ACHN (cell line): ENCODE data around the gene PTGR1.
"Not testable (repeated sequence)": the region's sequence is repeated elsewhere in the genome, so short reads cannot be mapped to it uniquely, and the experiment has no call there.

ENCODE experiments used
- DNase-seq: peaks from one replicate; pipeline ENCODE4 v3.0.0-alpha.2; 2015
- in situ Hi-C: cut with HindIII; loops from 2 replicates; pipeline ENCODE4 v1.10.0; 2017; ENCODE audit warnings: low sequenced_read_pairs, low pct_ligation_motif_present, low pct_unique_long_range_greater_than_20kb

The PTGR1 gene

GRCh38 chr9:111621895-111622480, 22.5 kb upstream of the PTGR1 start:
- DNase-seq: peak; percentile 43
- in situ Hi-C loops: no loop called here

GRCh38 chr9:111617349-111617748, 17.9 kb upstream of the PTGR1 start:
- DNase-seq, in situ Hi-C loops: not testable (repeated sequence)

GRCh38 chr9:111615928-111616327, 16.5 kb upstream of the PTGR1 start:
- in situ Hi-C loops: no loop called here
- no peak for DNase-seq

DNA sequence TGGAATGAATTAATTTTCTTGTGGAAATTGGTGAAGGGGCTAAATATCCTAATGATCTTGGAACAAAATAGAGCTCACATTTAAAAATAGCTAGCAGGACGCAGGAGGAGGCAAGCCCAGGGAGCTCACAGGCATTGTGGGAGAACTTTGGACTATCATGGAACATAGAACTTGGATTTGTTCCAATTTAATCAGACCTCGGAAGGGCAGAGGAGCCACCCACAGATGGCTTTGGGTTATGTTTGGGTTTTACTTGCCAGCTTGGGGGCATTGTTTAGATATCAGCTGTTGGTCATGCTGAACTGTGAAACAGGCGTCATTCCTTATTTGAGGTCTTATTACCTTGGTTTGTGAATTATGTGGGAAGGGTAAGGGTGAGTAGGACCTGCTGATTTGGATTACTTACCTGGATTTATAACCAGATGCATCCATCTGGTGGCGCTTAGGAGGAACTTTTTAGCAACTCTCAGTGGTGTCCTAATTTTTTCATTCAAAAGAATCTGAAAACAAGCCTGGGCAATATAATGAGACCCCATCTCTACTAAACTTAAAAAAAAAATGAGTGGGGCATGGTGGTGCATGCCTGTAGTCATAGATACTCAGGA, 14.1 kb upstream of the PTGR1 start:
- DNase-seq: no peak
- in situ Hi-C loops: no loop called here

GRCh38 chr9:111610845-111611244, 11.4 kb upstream of the PTGR1 start:
- in situ Hi-C loops: no loop called here

DNA sequence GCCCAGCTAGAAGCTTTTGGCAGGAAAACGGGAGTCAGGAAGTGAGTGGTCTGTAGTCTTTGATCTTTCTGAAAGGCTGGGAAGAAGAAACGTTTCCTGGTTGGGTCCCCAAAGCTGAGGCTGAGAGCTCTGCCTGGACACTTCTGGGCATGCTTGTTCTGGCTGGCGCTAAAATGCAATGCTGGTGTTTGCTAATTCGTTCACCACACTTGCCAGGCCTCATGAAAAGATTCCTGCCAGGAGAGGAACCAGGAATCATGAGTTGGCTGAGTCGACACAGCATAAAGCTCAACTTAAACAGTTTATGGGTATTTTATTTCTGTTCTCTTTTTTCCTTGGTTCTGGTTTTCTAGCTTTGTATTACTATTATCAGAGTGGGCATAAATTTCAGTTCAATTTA, 10.7 kb upstream of the PTGR1 start:
- in situ Hi-C loops: no loop called here
- DNase-seq: no peak

More at GRCh38 chr9:111610845-111611244, 11.4 kb upstream of the PTGR1 start:
- no peak for DNase-seq

DNA sequence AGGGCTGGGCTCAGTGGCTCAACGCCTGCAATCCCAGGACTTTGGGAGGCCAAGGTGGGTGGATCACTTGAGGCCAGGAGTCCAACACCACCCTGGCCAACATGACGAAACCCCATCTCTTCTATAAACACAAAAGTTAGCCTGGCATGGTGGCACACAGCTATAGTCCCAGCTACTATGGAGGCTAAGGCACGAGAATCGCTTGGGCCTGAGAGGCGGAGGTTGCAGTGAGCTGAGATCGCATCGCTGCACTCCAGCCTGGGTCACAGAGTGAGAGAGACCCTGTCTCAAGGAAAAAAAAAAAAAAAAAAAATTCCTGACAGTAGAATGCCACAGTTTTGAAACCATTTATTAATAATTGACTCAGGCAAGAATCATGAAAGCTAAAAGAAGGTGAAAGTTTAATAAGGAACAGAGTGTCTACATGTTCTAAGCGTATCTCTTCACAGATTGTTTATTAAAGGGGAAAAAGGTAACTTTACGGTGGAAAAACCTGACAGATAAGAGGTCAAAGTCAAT, 5.7 kb upstream of the PTGR1 start:
- peak; percentile 5 for DNase-seq

DNA sequence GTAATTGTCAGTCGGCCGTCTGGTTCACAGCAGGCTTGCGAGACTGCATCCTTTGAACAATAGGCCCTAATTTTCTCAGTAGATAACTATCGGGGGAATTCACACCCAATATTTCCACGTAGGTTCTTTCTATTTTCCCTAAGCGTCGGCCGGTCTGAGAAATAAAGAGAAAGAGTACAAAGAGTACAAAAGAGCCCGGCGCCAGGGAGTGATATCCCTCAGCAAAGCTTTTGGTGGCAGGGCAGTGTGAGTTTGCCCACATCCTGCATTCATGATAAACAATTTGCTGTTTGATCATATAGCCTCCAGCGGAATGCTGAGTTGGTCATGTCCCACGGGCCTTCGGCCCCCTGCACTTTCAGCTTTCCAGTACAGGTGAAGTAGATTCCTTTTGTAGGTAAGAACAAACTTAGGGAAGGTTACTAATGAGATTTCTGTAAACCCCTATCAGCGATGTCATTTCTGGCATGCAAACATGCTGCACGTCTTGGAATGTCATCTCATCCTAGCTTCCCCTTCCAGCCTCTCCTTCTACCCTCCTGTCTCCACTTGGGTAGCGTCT, 4.7 kb upstream of the PTGR1 start:
- in situ Hi-C loops: no loop called here
- no peak for DNase-seq

More for the DNA sequence above, 5.7 kb upstream of the PTGR1 start:
- in situ Hi-C loops: no loop called here

DNA sequence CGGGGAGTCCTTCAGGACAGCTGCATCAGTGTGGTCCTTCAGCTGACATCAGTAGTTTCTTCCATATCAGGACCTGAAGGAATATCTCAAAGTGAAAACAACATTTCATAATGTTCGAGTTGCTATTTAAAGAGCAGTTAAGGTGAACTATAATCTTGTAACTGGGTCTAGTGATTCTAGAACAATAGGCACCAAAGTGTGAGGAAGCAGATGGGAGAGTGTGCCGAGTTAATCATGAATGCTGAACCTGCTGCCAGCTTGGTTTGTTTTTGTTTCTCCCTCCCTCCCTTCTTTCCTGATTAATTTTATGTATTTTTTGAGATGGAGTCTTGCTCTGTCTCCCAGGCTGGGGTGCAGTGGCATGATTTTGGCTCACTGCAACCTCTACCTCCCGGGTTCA, 3.6 kb upstream of the PTGR1 start:
- DNase-seq: no peak
- in situ Hi-C loops: no loop called here

DNA sequence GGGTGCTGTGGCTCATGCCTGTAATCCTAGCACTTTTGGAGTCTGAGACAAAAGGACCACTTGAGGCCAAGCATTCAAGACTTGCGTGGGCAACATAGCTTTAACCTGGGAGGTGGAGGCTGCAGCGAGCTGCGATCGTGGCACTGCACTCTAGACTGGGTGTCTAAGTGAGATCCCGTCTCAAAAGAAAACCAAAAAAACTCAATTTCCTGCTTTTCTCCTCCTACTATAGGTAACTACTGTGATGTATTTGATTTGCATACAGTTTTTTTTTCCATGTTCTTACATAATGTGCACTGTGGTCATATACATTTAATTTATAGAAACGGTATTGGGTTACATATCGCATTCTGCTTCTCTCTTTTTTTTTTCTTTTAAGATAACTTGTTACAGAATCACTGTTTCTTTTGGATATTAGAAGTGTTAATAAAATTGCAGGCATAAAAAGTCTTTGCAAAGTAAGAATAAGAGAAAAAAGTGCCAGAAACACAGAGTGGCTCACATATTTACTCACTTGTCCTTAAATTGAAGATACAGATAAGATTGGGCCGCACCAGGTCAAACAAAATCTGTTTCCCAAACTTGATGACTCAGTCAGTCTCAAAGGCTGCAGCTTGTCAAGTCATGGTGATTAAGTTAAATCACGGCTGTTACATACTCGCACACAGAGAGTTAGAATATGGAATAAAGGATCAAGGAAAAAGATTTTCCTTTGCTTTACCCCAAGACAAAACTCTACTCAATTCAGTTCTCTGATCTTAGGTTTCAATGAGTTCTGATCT, 2.0 kb upstream of the PTGR1 start:
- no peak for DNase-seq
- in situ Hi-C loops: no loop called here

DNA sequence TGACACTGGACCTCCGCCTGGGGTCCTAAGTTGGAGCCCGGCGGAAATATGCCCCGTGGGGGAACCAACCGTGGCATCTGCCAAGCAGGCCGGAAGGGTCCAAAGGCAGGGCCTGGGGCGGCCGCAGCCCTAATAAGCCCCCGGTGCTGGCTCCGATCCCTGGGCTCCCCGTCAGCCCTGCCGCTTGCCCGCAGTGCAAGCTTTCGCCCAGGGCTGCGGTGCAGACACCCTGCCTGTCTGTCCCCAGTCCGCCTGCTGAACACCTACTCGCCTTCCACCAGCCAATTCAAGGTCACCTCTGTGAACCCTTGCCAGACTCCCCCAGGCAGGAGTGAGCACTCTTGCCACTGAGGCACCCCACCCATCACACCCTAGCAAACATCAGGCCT, 502 bp upstream of the PTGR1 start:
- in situ Hi-C loops: no loop called here
- no peak for DNase-seq

DNA sequence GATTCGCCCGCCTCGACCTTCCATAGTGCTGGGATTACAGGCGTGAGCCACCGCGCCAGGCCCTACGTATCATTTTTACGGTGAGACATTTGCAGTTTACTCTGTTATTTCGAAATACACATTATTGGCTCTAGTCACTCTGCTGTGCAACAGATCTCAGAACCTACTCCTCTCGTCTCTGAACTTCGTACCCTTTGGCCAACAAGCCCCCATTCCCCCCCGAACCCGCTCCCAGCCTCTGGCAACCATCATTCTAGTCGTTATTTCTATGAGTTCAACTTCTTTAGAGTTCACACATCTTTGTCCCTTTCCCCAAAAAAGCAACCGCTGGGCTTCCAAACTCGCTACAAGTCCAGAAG, 735 bp downstream of the PTGR1 start:
- peak; percentile 32 for DNase-seq
- in situ Hi-C loops: no loop called here

DNA sequence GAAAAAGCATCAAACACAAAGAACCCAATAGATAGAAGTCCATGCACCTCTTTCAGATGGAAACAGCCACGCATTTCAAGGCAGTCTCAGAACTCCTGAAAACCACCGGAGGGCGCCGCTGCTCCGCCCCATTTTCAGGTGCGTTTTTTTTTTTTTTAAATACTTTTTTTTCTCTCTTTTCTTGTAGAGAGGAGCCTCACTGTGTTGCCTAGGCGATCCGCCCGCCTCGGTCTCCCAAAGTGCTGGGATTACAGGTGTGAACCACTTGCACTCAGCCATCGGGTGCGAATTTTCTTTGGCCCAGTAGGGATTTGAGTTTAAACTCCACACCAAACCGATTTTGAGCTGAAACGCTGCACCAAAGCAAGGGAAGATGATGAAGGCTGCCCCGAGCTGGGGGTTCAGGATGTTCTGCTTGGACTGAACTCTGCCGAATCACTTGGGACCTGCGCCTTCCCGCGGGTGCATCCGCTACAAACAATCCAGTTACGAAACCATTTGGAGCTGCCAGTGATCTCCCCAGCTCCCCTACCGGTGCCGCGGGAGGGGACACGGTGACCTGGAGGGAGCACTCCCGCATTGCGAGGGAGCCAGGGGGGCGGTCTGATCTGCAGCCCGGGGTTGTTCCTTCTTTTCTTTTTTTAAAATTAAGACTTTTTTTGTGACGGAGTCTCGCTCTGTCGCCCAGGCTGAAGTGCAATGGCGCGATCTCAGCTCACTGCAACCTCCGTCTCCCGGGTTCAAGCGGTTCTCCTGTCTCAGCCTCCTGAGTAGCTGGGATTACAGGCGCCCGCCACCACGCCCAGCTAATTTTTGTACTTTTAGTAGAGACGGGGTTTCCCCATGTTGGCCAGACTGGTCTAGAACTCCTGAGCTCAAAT, 1.4 kb downstream of the PTGR1 start:
- peak; percentile 64 for DNase-seq
- in situ Hi-C loops: no loop called here

DNA sequence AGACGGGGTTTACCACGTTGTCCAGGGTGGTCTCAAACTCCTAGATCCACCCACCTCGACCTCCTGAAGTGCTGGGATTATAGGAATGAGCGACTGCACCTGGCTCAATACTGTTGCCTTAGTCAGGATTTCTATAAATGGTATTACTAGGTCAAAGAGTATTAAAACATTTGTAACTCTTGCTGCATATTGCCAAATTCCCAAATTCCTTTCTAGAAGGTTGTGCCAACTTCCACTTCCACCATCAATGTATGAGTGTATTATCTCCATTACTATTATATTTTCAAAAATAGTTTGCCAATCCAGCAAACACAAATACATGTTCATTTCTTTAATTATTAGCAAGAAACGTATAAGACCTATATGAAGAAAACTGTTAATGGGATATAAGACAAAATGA, 10.6 kb downstream of the PTGR1 start:
- DNase-seq: no peak
- in situ Hi-C loops: no loop called here

GRCh38 chr9:111586378-111586777, 13.1 kb downstream of the PTGR1 start:
- no peak for DNase-seq
- in situ Hi-C loops: no loop called here

GRCh38 chr9:111582888-111583287, 16.6 kb downstream of the PTGR1 start:
- DNase-seq: no peak
- in situ Hi-C loops: no loop called here

- no peak for DNase-seq
- in situ Hi-C loops: no loop called here
Measured at GRCh38 chr9:111572950-111573604, 26.4 kb downstream of the PTGR1 start.

DNA sequence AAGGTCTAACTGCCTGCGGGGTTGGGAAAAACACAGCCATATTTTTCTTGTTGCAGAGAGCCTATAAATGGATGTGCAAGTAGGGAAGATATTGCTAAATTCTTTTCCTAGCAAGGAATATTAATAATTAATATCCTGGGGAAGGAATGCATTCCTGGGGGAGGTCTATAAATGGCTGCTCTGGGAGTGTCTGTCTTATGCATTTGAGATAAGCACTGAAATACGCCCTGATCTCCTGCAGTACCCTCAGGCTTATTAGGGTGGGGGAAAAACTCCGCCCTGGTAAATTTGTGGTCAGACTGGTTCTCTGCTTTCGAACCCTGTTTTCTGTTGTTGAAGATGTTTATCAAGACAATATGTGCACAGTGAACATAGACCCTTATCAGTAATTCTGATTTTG, 31.3 kb downstream of the PTGR1 start:
- DNase-seq, in situ Hi-C loops: not testable (repeated sequence)
